ENCODE data around the gene GNA14. TPM values are rescaled to one million over a fixed set of nuclear protein-coding genes. Genes with fewer than 3 reads are reported as not detected.

Gene GNA14
- polyA plus RNA-seq, 3 donors: 0.04 TPM; not detected in 2

DNA sequence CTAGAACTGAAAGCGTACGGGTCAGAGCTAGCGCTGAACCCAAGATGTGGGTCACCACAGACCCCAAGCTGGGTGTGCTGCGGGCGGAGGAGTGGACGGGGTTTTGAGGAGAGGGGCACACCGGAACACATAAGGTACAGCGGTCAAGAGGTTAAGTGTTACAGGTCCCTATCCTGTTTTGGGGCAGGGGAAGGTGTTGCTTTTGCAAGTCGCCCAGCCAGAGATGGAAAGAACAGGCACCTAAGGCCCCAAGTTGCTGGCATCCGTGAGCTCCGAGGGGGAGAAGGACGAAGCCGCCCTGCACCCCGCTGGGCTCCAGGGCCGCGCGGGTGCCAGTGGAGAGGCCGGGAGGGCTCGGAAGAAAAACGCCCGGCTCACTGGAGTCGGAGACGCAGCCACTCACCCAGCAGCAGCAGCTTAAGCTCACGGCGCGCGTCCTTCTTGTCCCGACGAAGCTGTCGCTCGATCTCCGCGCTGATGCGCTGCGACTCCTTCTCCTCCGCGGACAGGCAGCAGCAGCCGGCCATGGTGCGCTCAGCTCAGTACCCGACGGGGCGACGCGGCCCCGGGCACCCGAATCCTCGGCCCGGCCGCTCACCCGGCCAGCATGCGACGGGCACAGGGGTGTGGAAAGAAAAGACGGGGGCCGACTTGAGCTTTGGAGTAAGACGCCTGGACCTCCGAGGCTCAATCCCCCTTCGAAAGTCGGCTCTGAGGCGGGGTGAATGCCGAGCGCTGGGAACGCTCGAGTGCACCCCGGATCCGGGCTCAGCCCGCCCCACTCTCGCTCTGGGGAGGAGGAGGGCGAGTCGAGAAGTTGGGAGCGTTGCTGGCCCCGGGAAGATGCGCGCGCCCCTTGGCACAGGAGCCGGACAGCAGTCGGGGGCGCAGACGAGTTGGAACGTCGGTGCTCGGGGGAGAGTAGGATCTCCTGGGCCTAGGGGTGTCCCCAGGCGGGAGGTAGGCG is 572 bp downstream of the GNA14 start:
- intact Hi-C loops (cut with micrococcal nuclease): no loop called here
- Mint-ChIP-seq H3K27me3 (ENCODE audit: low read depth in 3 of 3) (peaks cover 41 to 65% (median 55%) of the 10 kb centered on the region in 3 donors), H3K27ac (peak overlapping the region in 2 of 7 donors; percentile 35 to 60), H3K36me3 (peaks cover 4 to 8% of the 10 kb centered on the region in 2 donors), H3K9me3 (peaks cover 0 to 22% (median 8%) of the 10 kb centered on the region in 7 donors), H3K4me1 (peaks cover 23% of the 10 kb centered on the region), H3K4me3 (peak overlapping the region; percentile 86 to 95)
- DNase-seq: peak in 1 of 3 donors; percentile 6
- H3K4me1 ChIP-seq (ENCODE audit: control insufficient read depth in 1 of 2, insufficient read depth in 2 of 2, low read length in 2 of 2): peaks cover 19% of the 10 kb centered on the region in 2 donors
- no peaks in the 10 kb centered on the region for H4K20me1 ChIP-seq (ENCODE audit: insufficient read depth, low read length)
- TF ChIP-seq, protein P1, sequence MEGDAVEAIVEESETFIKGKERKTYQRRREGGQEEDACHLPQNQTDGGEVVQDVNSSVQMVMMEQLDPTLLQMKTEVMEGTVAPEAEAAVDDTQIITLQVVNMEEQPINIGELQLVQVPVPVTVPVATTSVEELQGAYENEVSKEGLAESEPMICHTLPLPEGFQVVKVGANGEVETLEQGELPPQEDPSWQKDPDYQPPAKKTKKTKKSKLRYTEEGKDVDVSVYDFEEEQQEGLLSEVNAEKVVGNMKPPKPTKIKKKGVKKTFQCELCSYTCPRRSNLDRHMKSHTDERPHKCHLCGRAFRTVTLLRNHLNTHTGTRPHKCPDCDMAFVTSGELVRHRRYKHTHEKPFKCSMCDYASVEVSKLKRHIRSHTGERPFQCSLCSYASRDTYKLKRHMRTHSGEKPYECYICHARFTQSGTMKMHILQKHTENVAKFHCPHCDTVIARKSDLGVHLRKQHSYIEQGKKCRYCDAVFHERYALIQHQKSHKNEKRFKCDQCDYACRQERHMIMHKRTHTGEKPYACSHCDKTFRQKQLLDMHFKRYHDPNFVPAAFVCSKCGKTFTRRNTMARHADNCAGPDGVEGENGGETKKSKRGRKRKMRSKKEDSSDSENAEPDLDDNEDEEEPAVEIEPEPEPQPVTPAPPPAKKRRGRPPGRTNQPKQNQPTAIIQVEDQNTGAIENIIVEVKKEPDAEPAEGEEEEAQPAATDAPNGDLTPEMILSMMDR (IDR thresholded peaks at IDR 0.05): no peak
- no peak overlapping the region for H3K27ac ChIP-seq (ENCODE audit: low read depth in 1 of 2, low read length in 2 of 2)
- no peaks in the 10 kb centered on the region for H3K36me3 ChIP-seq (replicated peaks in 1 of 2; ENCODE audit: control insufficient read depth in 1 of 2, insufficient read depth in 2 of 2, low read length in 2 of 2)
- peak overlapping the region; percentile 59 to 82 (median 63) for H3K4me3 ChIP-seq (replicated peaks in 1 of 3; ENCODE audit: low read depth in 2 of 3, low read length in 3 of 3)
- H3K9me3 ChIP-seq (replicated peaks in 1 of 2; ENCODE audit: control insufficient read depth in 1 of 2, insufficient read depth in 1 of 2, low read length in 2 of 2): peaks cover 0 to 10% of the 10 kb centered on the region in 2 donors
- H3K4me2 ChIP-seq (replicated peaks; ENCODE audit: extremely low read depth, low read length, poor library complexity, severe bottlenecking): peak overlapping the region; percentile 89
- peak overlapping the region; percentile 80 for H2AFZ ChIP-seq (ENCODE audit: insufficient read depth, low read depth, low read length, poor library complexity, severe bottlenecking)
- no peaks in the 10 kb centered on the region for H3K79me2 ChIP-seq (ENCODE audit: insufficient read depth, low read length)
- H3K9ac ChIP-seq (ENCODE audit: insufficient read depth, low read length, poor library complexity, severe bottlenecking): peak overlapping the region; percentile 28
- 16% methylated on average over 83 of the region's 83 CpGs for WGBS (ENCODE audit: insufficient coverage)
- H3K27me3 ChIP-seq (ENCODE audit: control insufficient read depth in 2 of 2, insufficient read depth in 2 of 2, low read length in 2 of 2): peaks cover 15 to 41% of the 10 kb centered on the region in 2 donors

DNA sequence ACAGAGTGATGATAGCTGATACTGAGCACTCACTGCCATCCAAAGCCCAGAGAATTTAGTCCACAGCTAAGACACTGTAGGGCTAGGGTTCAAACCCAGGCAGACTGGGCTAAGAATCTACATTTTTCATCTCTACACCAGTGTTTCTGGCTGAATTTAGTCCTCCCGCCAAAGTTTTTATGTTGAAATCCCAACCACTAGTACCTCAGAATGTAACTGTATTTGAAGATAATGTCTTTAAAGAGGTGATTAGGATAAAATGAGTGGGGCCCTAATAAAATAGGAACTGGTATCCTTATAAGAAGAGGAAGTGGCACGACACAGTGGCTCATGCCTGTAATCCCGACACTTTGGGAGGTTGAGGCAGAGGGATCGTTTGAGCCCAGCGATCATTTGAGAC is 4.3 kb downstream of the GNA14 start:
- Histone ChIP-seq H2AFZ (ENCODE audit: insufficient read depth, low read depth, low read length, poor library complexity, severe bottlenecking) (no peak overlapping the region), H3K4me1 (ENCODE audit: control insufficient read depth in 1 of 2, insufficient read depth in 2 of 2, low read length in 2 of 2) (peaks cover 17% of the 10 kb centered on the region in 2 donors), H3K9me3 (replicated peaks in 1 of 2; ENCODE audit: control insufficient read depth in 1 of 2, insufficient read depth in 1 of 2, low read length in 2 of 2) (peaks cover 0 to 10% of the 10 kb centered on the region in 2 donors), H3K9ac (ENCODE audit: insufficient read depth, low read length, poor library complexity, severe bottlenecking) (no peak overlapping the region), H3K36me3 (replicated peaks in 1 of 2; ENCODE audit: control insufficient read depth in 1 of 2, insufficient read depth in 2 of 2, low read length in 2 of 2) (no peaks in the 10 kb centered on the region), H3K27me3 (ENCODE audit: control insufficient read depth in 2 of 2, insufficient read depth in 2 of 2, low read length in 2 of 2) (peaks cover 18 to 44% of the 10 kb centered on the region in 2 donors), H3K4me2 (replicated peaks; ENCODE audit: extremely low read depth, low read length, poor library complexity, severe bottlenecking) (no peak overlapping the region), H3K27ac (ENCODE audit: low read depth in 1 of 2, low read length in 2 of 2) (no peak overlapping the region), H3K4me3 (replicated peaks in 1 of 3; ENCODE audit: low read depth in 2 of 3, low read length in 3 of 3) (no peak overlapping the region), H4K20me1 (ENCODE audit: insufficient read depth, low read length) (no peaks in the 10 kb centered on the region), H3K79me2 (ENCODE audit: insufficient read depth, low read length) (no peaks in the 10 kb centered on the region)
- no peak overlapping the region for H3K4me3 Mint-ChIP-seq
- peaks cover 18% of the 10 kb centered on the region for H3K4me1 Mint-ChIP-seq
- TF ChIP-seq, protein P1 (IDR thresholded peaks at IDR 0.05): no peak
- no peak overlapping the region for H3K27ac Mint-ChIP-seq
- H3K36me3 Mint-ChIP-seq: peaks cover 4 to 6% of the 10 kb centered on the region in 2 donors
- WGBS (ENCODE audit: insufficient coverage): 43% methylated on average over 2 of the region's 5 CpGs
- H3K27me3 Mint-ChIP-seq (ENCODE audit: low read depth in 3 of 3): peaks cover 40 to 47% (median 43%) of the 10 kb centered on the region in 3 donors
- intact Hi-C loops (cut with micrococcal nuclease): no loop called here
- DNase-seq: no peak
- H3K9me3 Mint-ChIP-seq: peaks cover 0 to 18% (median 5%) of the 10 kb centered on the region in 7 donors
